HEK293 (cell line): ENCODE results near the gene TAF6L.

Experiments
- BCL6B ChIP-seq: fragments of 450-650 bp; formaldehyde crosslinking; IDR thresholded peaks from 2 replicates; pipeline ENCODE4 v1.5.1; 2017; ENCODE audit warnings: missing biosample characterization, missing genetic modification characterization
- CTCF ChIP-seq: fragments of 450-650 bp; formaldehyde crosslinking; IDR thresholded peaks from 2 replicates; pipeline ENCODE4 v1.5.1; 2016; ENCODE audit warnings: missing biosample characterization, missing genetic modification characterization
- HIC1 ChIP-seq: fragments of 450-650 bp; formaldehyde crosslinking; IDR thresholded peaks from 2 replicates; pipeline ENCODE4 v1.5.1; 2016; ENCODE audit warnings: missing biosample characterization, missing genetic modification characterization
- HOXA7 ChIP-seq: sonication (generic); formaldehyde crosslinking; IDR thresholded peaks from 2 replicates; pipeline ENCODE4 v1.8.1; 2022; ENCODE audit warnings: missing genetic modification reagents, borderline replicate concordance
- PRDM4 ChIP-seq: fragments of 450-650 bp; formaldehyde crosslinking; IDR thresholded peaks from 2 replicates; pipeline ENCODE4 v1.5.1; 2017; ENCODE audit warnings: missing biosample characterization, missing genetic modification characterization
- SALL2 ChIP-seq: fragments of 450-650 bp; formaldehyde crosslinking; IDR thresholded peaks from 2 replicates; pipeline ENCODE4 v1.5.0; 2017; ENCODE audit warnings: missing biosample characterization, mild to moderate bottlenecking, missing genetic modification characterization, borderline replicate concordance
- WT1 ChIP-seq: fragments of 450-650 bp; formaldehyde crosslinking; IDR thresholded peaks from 2 replicates; pipeline ENCODE4 v1.5.1; 2016; ENCODE audit warnings: missing biosample characterization, missing genetic modification characterization
- ZIC2 ChIP-seq: fragments of 450-650 bp; formaldehyde crosslinking; IDR thresholded peaks from 2 replicates; pipeline ENCODE4 v1.5.1; 2016; ENCODE audit warnings: missing biosample characterization, missing genetic modification characterization
- ZNF155 ChIP-seq: fragments of 450-650 bp; formaldehyde crosslinking; IDR thresholded peaks from 2 replicates; pipeline ENCODE4 v1.5.1; 2016; ENCODE audit warnings: missing biosample characterization, missing genetic modification characterization
- ZNF274 ChIP-seq, 2 experiments: fragments of 200-500 bp in 1 of 2; fragments of 450-650 bp in 1 of 2; sonication (Bioruptor generic) in 1 of 2; formaldehyde crosslinking in 1 of 2; IDR thresholded peaks; 2 replicates each; pipeline versions ENCODE4 v1.5.1 to v1.6.1; 2014 to 2016; ENCODE audit warnings: borderline replicate concordance in 1 of 2, inconsistent platforms in 1 of 2, low read length in 1 of 2, missing biosample characterization in 1 of 2, missing genetic modification characterization in 1 of 2
- ZNF398 ChIP-seq: fragments of 450-650 bp; formaldehyde crosslinking; IDR thresholded peaks from 2 replicates; pipeline ENCODE4 v1.5.1; 2017; ENCODE audit warnings: missing biosample characterization, missing genetic modification characterization
- ZNF433 ChIP-seq: fragments of 450-650 bp; formaldehyde crosslinking; IDR thresholded peaks from 2 replicates; pipeline ENCODE4 v1.5.1; 2016; ENCODE audit warnings: missing biosample characterization, missing genetic modification characterization, low read depth
- ZNF501 ChIP-seq: fragments of 450-650 bp; formaldehyde crosslinking; IDR thresholded peaks from 2 replicates; pipeline ENCODE4 v1.5.1; 2016; ENCODE audit warnings: missing biosample characterization, missing genetic modification characterization
- ZNF518A ChIP-seq: fragments of 450-650 bp; formaldehyde crosslinking; conservative IDR thresholded peaks from 2 replicates; pipeline ENCODE4 v1.5.1; 2016; ENCODE audit warnings: low read depth, missing biosample characterization, missing genetic modification characterization
- ZNF558 ChIP-seq: fragments of 450-650 bp; formaldehyde crosslinking; IDR thresholded peaks from 2 replicates; pipeline ENCODE4 v1.5.1; 2016; ENCODE audit warnings: missing biosample characterization, missing genetic modification characterization
- ZNF580 ChIP-seq: fragments of 450-650 bp; formaldehyde crosslinking; IDR thresholded peaks from 2 replicates; pipeline ENCODE4 v1.5.1; 2016; ENCODE audit warnings: missing biosample characterization, missing genetic modification characterization
- ZNF610 ChIP-seq: fragments of 450-650 bp; formaldehyde crosslinking; IDR thresholded peaks from 2 replicates; pipeline ENCODE4 v1.5.1; 2016; ENCODE audit warnings: missing biosample characterization, missing genetic modification characterization, borderline replicate concordance
- ZNF623 ChIP-seq: fragments of 450-650 bp; formaldehyde crosslinking; IDR thresholded peaks from 2 replicates; pipeline ENCODE4 v1.5.1; 2016; ENCODE audit warnings: missing biosample characterization, missing genetic modification characterization
- ZNF785 ChIP-seq: fragments of 450-650 bp; formaldehyde crosslinking; IDR thresholded peaks from 2 replicates; pipeline ENCODE4 v1.5.1; 2016; ENCODE audit warnings: missing biosample characterization, missing genetic modification characterization
- ZNF837 ChIP-seq: fragments of 450-650 bp; formaldehyde crosslinking; IDR thresholded peaks from 2 replicates; pipeline ENCODE4 v1.5.1; 2016; ENCODE audit warnings: missing biosample characterization, missing genetic modification characterization
- ZNF843 ChIP-seq: fragments of 450-650 bp; formaldehyde crosslinking; IDR thresholded peaks from 2 replicates; pipeline ENCODE4 v1.5.1; 2016; ENCODE audit warnings: missing biosample characterization, missing genetic modification characterization
- ZSCAN23 ChIP-seq: fragments of 450-650 bp; formaldehyde crosslinking; IDR thresholded peaks from 2 replicates; pipeline ENCODE4 v1.5.1; 2016; ENCODE audit warnings: missing biosample characterization, missing genetic modification characterization
- ZXDB ChIP-seq: fragments of 450-650 bp; formaldehyde crosslinking; IDR thresholded peaks from 2 replicates; pipeline ENCODE4 v1.5.1; 2016; ENCODE audit warnings: missing biosample characterization, missing genetic modification characterization

TAF6L gene

GRCh38 chr11:62771144-62772021, at the start of gene TAF6L (continued):
- TF ChIP-seq HIC1 (tag by site-specific recombination) = no peak
- TF ChIP-seq WT1 (tag by site-specific recombination) = peak; percentile 73
- TF ChIP-seq ZNF610 (tag by site-specific recombination) = no peak; the same call in 1 of the 2 replicates
- TF ChIP-seq ZNF518A = no peak
- peak; percentile 69; the same call in 1 of the 2 replicates for TF ChIP-seq ZXDB (tag by site-specific recombination)
- TF ChIP-seq ZNF501 (tag by site-specific recombination) = peak; percentile 41; the same call in 1 of the 2 replicates
- TF ChIP-seq ZNF274 (IDR thresholded peaks at IDR 0.05; ENCODE audit: low read length) = no peak
- no peak for TF ChIP-seq ZNF274 (tag by site-specific recombination; IDR thresholded peaks at IDR 0.05; ENCODE audit: borderline replicate concordance)
- TF ChIP-seq PRDM4 = peak; percentile 24; the same call in 1 of the 2 replicates
- no peak for TF ChIP-seq ZIC2 (tag by site-specific recombination)
- no peak for TF ChIP-seq SALL2
- TF ChIP-seq ZNF843 (tag by site-specific recombination) = peak; percentile 44; the same call in 1 of the 2 replicates
- TF ChIP-seq ZNF837 (tag by site-specific recombination) = no peak
- no peak for TF ChIP-seq ZNF623
- TF ChIP-seq ZNF580 (tag by site-specific recombination) = peak; percentile 70
- no peak for TF ChIP-seq HOXA7 (CRISPR knock-in tag)
- no peak for TF ChIP-seq ZNF785 (tag by site-specific recombination)
- no peak for TF ChIP-seq ZSCAN23 (tag by site-specific recombination)
- no peak for TF ChIP-seq BCL6B (tag by site-specific recombination)
- no peak; the same call in 1 of the 2 replicates for TF ChIP-seq CTCF (tag by site-specific recombination)
- no peak for TF ChIP-seq ZNF433 (tag by site-specific recombination)
- TF ChIP-seq ZNF398 = peak; percentile 73
- TF ChIP-seq ZNF155 (tag by site-specific recombination) = no peak
- no peak for TF ChIP-seq ZNF558 (tag by site-specific recombination)
